Stomach (tissue), 4 donors: Measurements from ENCODE around the gene MYOZ3.

Experiments
- CTCF ChIP-seq, 7 experiments: fragments of 450-650 bp in 4 of 7; fragments of 200-600 bp in 3 of 7; sonication (generic) in 3 of 7; IDR thresholded peaks; one replicate each; pipeline ENCODE4 v1.5.1; 2016 to 2019; ENCODE audit warnings: antibody characterized with exemption in 7 of 7, control low read depth in 2 of 7, mild to moderate bottlenecking in 1 of 7
- EP300 ChIP-seq: sonication (generic); formaldehyde crosslinking; IDR thresholded peaks from one replicate; pipeline ENCODE4 v1.6.1; 2017; ENCODE audit warnings: antibody characterized with exemption
- POLR2A ChIP-seq, 4 donors: fragments of 450-650 bp; IDR thresholded peaks; one replicate each; pipeline ENCODE4 v1.6.1; 2016; ENCODE audit warnings: antibody characterized with exemption in 4 of 4, control low read depth in 2 of 4, mild to moderate bottlenecking in 1 of 4, moderate library complexity in 1 of 4
- POLR2AphosphoS5 ChIP-seq, 3 donors: sonication (generic); formaldehyde crosslinking; IDR thresholded peaks; one replicate each; pipeline ENCODE4 v1.6.1; 2016; ENCODE audit warnings: antibody characterized with exemption in 3 of 3

- no peak for TF ChIP-seq CTCF (IDR thresholded peaks at IDR 0.05)
- TF ChIP-seq POLR2A (IDR thresholded peaks at IDR 0.05), result no peak
- TF ChIP-seq POLR2AphosphoS5 (IDR thresholded peaks at IDR 0.05), result no peak
- no peak for TF ChIP-seq EP300
Observed at GRCh38 chr5:150642991-150643710, 17.9 kb upstream of the MYOZ3 start.
